ENCODE data around the gene GEN1.
A peak's percentile ranks its signal among the peaks of the same experiment; 100 is the strongest.

- TF ChIP-seq CTCF (IDR thresholded peaks at IDR 0.05) (peak; percentile 29 to 39 (median 36)), POLR2A (IDR thresholded peaks at IDR 0.05) (peak; percentile 32)
Observed at GRCh38 chr2:17757321-17757720, 3.4 kb downstream of the GEN1 start.
